UCSD-AML1 (cell line): ENCODE measurements around the gene KCNK5.
A peak's percentile ranks its signal among the peaks of the same experiment; 100 is the strongest.

Experiments
- DNase-seq: peaks from one replicate; lab custom pipeline; 2025; ENCODE audit not compliant: unreplicated experiment; lab: John Stamatoyannopoulos, UW

The KCNK5 gene

GRCh38 chr6:39228992-39229767, at the start of gene KCNK5:
KCNK5 (minus strand) TSS chr6:39229475; CDS start chr6:39229111, 364 bp downstream.
- peak; percentile 81 for DNase-seq

- DNase-seq: no peak
Observed at GRCh38 chr6:39276379-39276995, 47.2 kb upstream of the KCNK5 start.

- DNase-seq: no peak
Observed at GRCh38 chr6:39274903-39275302, 45.6 kb upstream of the KCNK5 start.

GRCh38 chr6:39274471-39274870, 45.2 kb upstream of the KCNK5 start:
- no peak for DNase-seq

GRCh38 chr6:39273406-39273821, 44.1 kb upstream of the KCNK5 start:
- no peak for DNase-seq

GRCh38 chr6:39269961-39270360, 40.7 kb upstream of the KCNK5 start:
- DNase-seq: no peak

GRCh38 chr6:39268721-39269120, 39.4 kb upstream of the KCNK5 start:
- DNase-seq: no peak

- no peak for DNase-seq
Observed at GRCh38 chr6:39268171-39268570, 38.9 kb upstream of the KCNK5 start.

GRCh38 chr6:39266782-39267355, 37.6 kb upstream of the KCNK5 start:
- DNase-seq: no peak

GRCh38 chr6:39266375-39266774, 37.1 kb upstream of the KCNK5 start:
- no peak for DNase-seq

GRCh38 chr6:39263303-39264037, 34.2 kb upstream of the KCNK5 start:
- DNase-seq: no peak

GRCh38 chr6:39261751-39262150, 32.5 kb upstream of the KCNK5 start:
- no peak for DNase-seq

GRCh38 chr6:39260953-39261352, 31.7 kb upstream of the KCNK5 start:
- no peak for DNase-seq

- no peak for DNase-seq
Observed at GRCh38 chr6:39260456-39260855, 31.2 kb upstream of the KCNK5 start.

- no peak for DNase-seq
Observed at GRCh38 chr6:39256294-39256940, 27.1 kb upstream of the KCNK5 start.

GRCh38 chr6:39254999-39255535, 25.8 kb upstream of the KCNK5 start:
- no peak for DNase-seq

GRCh38 chr6:39251406-39251805, 22.1 kb upstream of the KCNK5 start:
- DNase-seq: no peak

GRCh38 chr6:39250507-39250906, 21.2 kb upstream of the KCNK5 start:
- DNase-seq: no peak

GRCh38 chr6:39249278-39249677, 20.0 kb upstream of the KCNK5 start:
- no peak for DNase-seq

- no peak for DNase-seq
Observed at GRCh38 chr6:39247667-39248194, 18.5 kb upstream of the KCNK5 start.

GRCh38 chr6:39243809-39244208, 14.5 kb upstream of the KCNK5 start:
- no peak for DNase-seq
